Effector memory CD4-positive, alpha-beta T cell (primary cell): Measurements from ENCODE around the gene MEIG1.
"Not testable (repeated sequence)": the region's sequence is repeated elsewhere in the genome, so short reads cannot be mapped to it uniquely, and the experiment has no call there.

ENCODE experiments used
- DNase-seq, 3 donors: peaks; one replicate each; pipeline ENCODE4 v3.0.0-alpha.2; 2020
- H3K27ac ChIP-seq: 2 replicates; pipeline ENCODE4 v1.7.0; 2013; ENCODE audit warnings: mild to moderate bottlenecking, low read length, moderate library complexity; ENCODE audit not compliant: insufficient read depth, poor library complexity, severe bottlenecking
- H3K27me3 ChIP-seq: replicated peaks from 2 replicates; pipeline ENCODE4 v1.7.0; 2013; ENCODE audit warnings: mild to moderate bottlenecking, low read length; ENCODE audit not compliant: insufficient read depth, control insufficient read depth, poor library complexity, severe bottlenecking
- H3K36me3 ChIP-seq: 2 replicates; pipeline ENCODE4 v1.7.0; 2013; ENCODE audit warnings: mild to moderate bottlenecking, low read length, moderate library complexity; ENCODE audit not compliant: control insufficient read depth, insufficient read depth
- H3K4me1 ChIP-seq: 2 replicates; pipeline ENCODE4 v1.7.0; 2013; ENCODE audit warnings: low read length, mild to moderate bottlenecking; ENCODE audit not compliant: control insufficient read depth, insufficient read depth, poor library complexity, severe bottlenecking
- H3K4me3 ChIP-seq: 2 replicates; pipeline ENCODE4 v1.7.0; 2013; ENCODE audit warnings: low read length, low read depth, mild to moderate bottlenecking; ENCODE audit not compliant: insufficient read depth, poor library complexity, severe bottlenecking
- H3K9me3 ChIP-seq: 2 replicates; pipeline ENCODE4 v1.7.0; 2013; ENCODE audit warnings: mild to moderate bottlenecking, low read length, moderate library complexity; ENCODE audit not compliant: control insufficient read depth

MEIG1 gene

GRCh38 chr10:14991035-14991749, 32.0 kb downstream of the MEIG1 start:
- H3K4me3 ChIP-seq, H3K27me3 ChIP-seq, H3K9me3 ChIP-seq, H3K4me1 ChIP-seq, H3K36me3 ChIP-seq, H3K27ac ChIP-seq: not testable (repeated sequence)
- DNase-seq, result peak; percentile 9 to 12 (median 11)

GRCh38 chr10:14992336-14992735, 33.1 kb downstream of the MEIG1 start:
- H3K27me3 ChIP-seq, H3K36me3 ChIP-seq, H3K4me1 ChIP-seq, DNase-seq, H3K27ac ChIP-seq, H3K9me3 ChIP-seq, H3K4me3 ChIP-seq: not testable (repeated sequence)

GRCh38 chr10:14993500-14994455, 34.6 kb downstream of the MEIG1 start:
- not testable (repeated sequence) for H3K36me3 ChIP-seq, DNase-seq, H3K4me3 ChIP-seq, H3K27me3 ChIP-seq, H3K4me1 ChIP-seq, H3K27ac ChIP-seq, H3K9me3 ChIP-seq

- Histone ChIP-seq H3K4me1 (no peaks in the 10 kb centered on the region), H3K27me3 (no peaks in the 10 kb centered on the region), H3K27ac (no peak overlapping the region), H3K4me3 (no peak overlapping the region), H3K9me3 (no peaks in the 10 kb centered on the region), H3K36me3 (no peaks in the 10 kb centered on the region)
- DNase-seq, result no peak
These were observed 36.9 kb downstream of the MEIG1 start for GRCh38 chr10:14995964-14996565.

- not testable (repeated sequence) for H3K9me3 ChIP-seq, H3K36me3 ChIP-seq, DNase-seq, H3K27ac ChIP-seq, H3K27me3 ChIP-seq, H3K4me3 ChIP-seq, H3K4me1 ChIP-seq
These were observed 54.3 kb downstream of the MEIG1 start for GRCh38 chr10:15013530-15013929.

- Histone ChIP-seq H3K27me3 (no peaks in the 10 kb centered on the region), H3K27ac (no peak overlapping the region)
These were observed 56.3 kb downstream of the MEIG1 start for GRCh38 chr10:15015451-15015850.

GRCh38 chr10:15020966-15021365, 61.8 kb downstream of the MEIG1 start:
- not testable (repeated sequence) for DNase-seq, H3K4me1 ChIP-seq, H3K27me3 ChIP-seq, H3K4me3 ChIP-seq, H3K9me3 ChIP-seq, H3K36me3 ChIP-seq, H3K27ac ChIP-seq

More at GRCh38 chr10:15015451-15015850, 56.3 kb downstream of the MEIG1 start:
- no peaks in the 10 kb centered on the region for H3K4me1 ChIP-seq
- no peak overlapping the region for H3K4me3 ChIP-seq
- DNase-seq, result no peak
- H3K36me3 ChIP-seq, result no peaks in the 10 kb centered on the region
- no peaks in the 10 kb centered on the region for H3K9me3 ChIP-seq
